GM12878 (cell line): ENCODE measurements around the gene CREB5. TPM values are rescaled to one million over a fixed set of nuclear protein-coding genes. Genes with fewer than 3 reads are reported as not detected.

Experiments used
- ATAC-seq: fragments of 200-7000 bp; cut with Tn5 transposase; 3 replicates; pipeline ENCODE4 v1.9.1; 2020; ENCODE audit warnings: mild to moderate bottlenecking, moderate library complexity
- BruUV-seq: library from RNA; stranded (reverse); fragments of 400-500 nt; replicated peaks from 2 replicates; lab custom pipeline; 2021; lab: Mats Ljungman, UMichigan
- CTCF ChIA-PET: fragments of 300-600 bp; sonication (Branson Sonifier 250); formaldehyde crosslinking; extraction: SDS; loops from one replicate; lab custom pipeline; 2021; ENCODE audit warnings: inconsistent platforms; lab: Yijun Ruan, JAX
- POLR2A ChIA-PET: fragments of 350-600 bp; formaldehyde crosslinking; extraction: SDS; loops from one replicate; lab custom pipeline; 2021; ENCODE audit warnings: inconsistent platforms; lab: Charles Lee
- RAD21 ChIA-PET: fragments of 300-600 bp; sonication (Branson Sonifier 250); formaldehyde crosslinking; loops from one replicate; lab custom pipeline; 2023; ENCODE audit warnings: antibody characterized with exemption; ENCODE audit not compliant: unreplicated experiment; lab: Charles Lee
- SMC1A ChIA-PET: fragments of 300-600 bp; sonication (Branson Sonifier 250); formaldehyde crosslinking; loops from one replicate; lab custom pipeline; 2023; ENCODE audit not compliant: unreplicated experiment, uncharacterized antibody; lab: Charles Lee
- DNase-seq: peaks from one replicate; pipeline ENCODE4 v3.0.0-alpha.2; 2011; ENCODE audit warnings: low read depth, low spot score
- FAIRE-seq: peaks from 3 replicates; lab custom pipeline; 2011; peaks lifted over from hg19 to GRCh38; lab: Jason Lieb, UNC
- H2AFZ ChIP-seq: 2 replicates; pipeline ENCODE4 v1.6.0; 2011; ENCODE audit warnings: low read depth, low read length, control low read depth; ENCODE audit not compliant: control insufficient read depth
- H3K27ac ChIP-seq: 2 replicates; pipeline ENCODE4 v1.5.1; 2011; ENCODE audit warnings: control low read depth; ENCODE audit not compliant: control insufficient read depth, insufficient read depth
- H3K27me3 ChIP-seq, 2 experiments: replicated peaks in 1 of 2; 2 replicates each; pipeline versions ENCODE4 v1.6.0 to v1.6.1; 2011; ENCODE audit warnings: low read length in 1 of 2; ENCODE audit not compliant: control insufficient read depth in 2 of 2, insufficient read depth in 2 of 2
- H3K36me3 ChIP-seq, 2 experiments: 2 replicates each; pipeline ENCODE4 v1.5.1; 2011; ENCODE audit warnings: low read length in 1 of 2; ENCODE audit not compliant: control insufficient read depth in 2 of 2, insufficient read depth in 2 of 2
- H3K4me1 ChIP-seq: 2 replicates; pipeline ENCODE4 v1.6.1; 2011; ENCODE audit warnings: mild to moderate bottlenecking, low read length, moderate library complexity, mixed read lengths; ENCODE audit not compliant: control insufficient read depth, insufficient read depth
- H3K4me2 ChIP-seq: 2 replicates; pipeline ENCODE4 v1.6.0; 2011; ENCODE audit warnings: control low read depth; ENCODE audit not compliant: control insufficient read depth, insufficient read depth
- H3K4me3 ChIP-seq: fragments of 200-600 bp; sonication (generic); 2 replicates; pipeline ENCODE4 v1.5.1; 2016
- H3K79me2 ChIP-seq: 2 replicates; pipeline ENCODE4 v1.6.0; 2011; ENCODE audit warnings: low read length; ENCODE audit not compliant: control insufficient read depth, insufficient read depth
- H3K9ac ChIP-seq: 2 replicates; pipeline ENCODE4 v1.8.0; 2011; ENCODE audit warnings: low read length, control low read depth, mixed read lengths; ENCODE audit not compliant: control insufficient read depth, insufficient read depth
- H3K9me3 ChIP-seq: replicated peaks from 3 replicates; pipeline ENCODE4 v1.5.1; 2011; ENCODE audit warnings: mild to moderate bottlenecking, low read length; ENCODE audit not compliant: control insufficient read depth, insufficient read depth
- H4K20me1 ChIP-seq: 2 replicates; pipeline ENCODE4 v1.6.0; 2011; ENCODE audit not compliant: control insufficient read depth, insufficient read depth
- BACH1 ChIP-seq: fragments of 450-650 bp; IDR thresholded peaks from 2 replicates; pipeline ENCODE4 v1.6.1; 2017; ENCODE audit warnings: mild to moderate bottlenecking, borderline replicate concordance
- CREB1 ChIP-seq: IDR thresholded peaks from 2 replicates; pipeline ENCODE4 v1.6.1; 2012; ENCODE audit warnings: low read depth, mild to moderate bottlenecking, inconsistent platforms
- CREM ChIP-seq: IDR thresholded peaks from 2 replicates; pipeline ENCODE4 v1.6.1; 2014; ENCODE audit warnings: antibody characterized with exemption, low read depth
- EED ChIP-seq: sonication (generic); IDR thresholded peaks from 2 replicates; pipeline ENCODE4 v1.6.1; 2016; ENCODE audit warnings: antibody characterized with exemption, low read depth
- ELK1 ChIP-seq: IDR thresholded peaks from 2 replicates; pipeline ENCODE4 v1.6.1; 2012; ENCODE audit warnings: low read depth, low read length, improper control_type of control experiment
- FOXK2 ChIP-seq: fragments of 450-650 bp; IDR thresholded peaks from 2 replicates; pipeline ENCODE4 v1.6.1; 2017; ENCODE audit warnings: mild to moderate bottlenecking, moderate library complexity
- IKZF1 ChIP-seq: fragments of 450-650 bp; conservative IDR thresholded peaks from 2 replicates; pipeline ENCODE4 v1.6.1; 2017; ENCODE audit warnings: antibody characterized with exemption, mild to moderate bottlenecking
- JUNB ChIP-seq: IDR thresholded peaks from 2 replicates; pipeline ENCODE4 v1.6.1; 2016; ENCODE audit warnings: antibody characterized with exemption, mild to moderate bottlenecking
- MXI1 ChIP-seq: fragments of 150-350 bp; IDR thresholded peaks from 2 replicates; pipeline ENCODE4 v1.6.1; 2011; ENCODE audit warnings: low read depth, mild to moderate bottlenecking, inconsistent platforms, low read length, improper control_type of control experiment
- RAD21 ChIP-seq: IDR thresholded peaks from 2 replicates; pipeline ENCODE4 v1.6.1; 2011; ENCODE audit warnings: mild to moderate bottlenecking, low read depth, low read length, moderate library complexity; ENCODE audit not compliant: insufficient read depth
- RFX5 ChIP-seq: IDR thresholded peaks from 2 replicates; pipeline ENCODE4 v1.6.1; 2011; ENCODE audit warnings: low read depth, low read length, improper control_type of control experiment
- SMARCA5 ChIP-seq: fragments of 450-650 bp; IDR thresholded peaks from 2 replicates; pipeline ENCODE4 v1.6.1; 2017; ENCODE audit warnings: mild to moderate bottlenecking
- SREBF1 ChIP-seq: IDR thresholded peaks from 2 replicates; pipeline ENCODE4 v1.6.1; 2012; ENCODE audit warnings: mild to moderate bottlenecking, low read length
- SUPT20H ChIP-seq: IDR thresholded peaks from 2 replicates; pipeline ENCODE4 v1.6.1; 2011; ENCODE audit warnings: low read depth, mild to moderate bottlenecking, low read length, moderate library complexity, borderline replicate concordance; ENCODE audit not compliant: control insufficient read depth
- ZNF384 ChIP-seq: IDR thresholded peaks from 2 replicates; pipeline ENCODE4 v1.6.1; 2012; ENCODE audit warnings: low read depth, mild to moderate bottlenecking, low read length, improper control_type of control experiment, borderline replicate concordance
- WGBS: methylation state at CpG from one replicate; pipeline ENCODE4 v1.1.6; 2016; ENCODE audit warnings: low lambda C conversion rate; ENCODE audit not compliant: insufficient replicate concordance, insufficient coverage; ENCODE audit errors: missing lambda C conversion rate; 5-methylcytosine and 5-hydroxymethylcytosine counted together
- in situ Hi-C: fragments of 300-500 bp; cut with MboI; formaldehyde crosslinking; loops from 9 replicates; pipeline ENCODE4 v1.14.3; 2018; ENCODE audit warnings: mixed read lengths
- intact Hi-C: fragments of 100-400 bp; cut with micrococcal nuclease; formaldehyde crosslinking; loops from one replicate; pipeline ENCODE4 v1.14.2; 2022; ENCODE audit not compliant: unreplicated experiment
- polyA plus RNA-seq, 11 experiments: library from polyadenylated mRNA; depleted of rRNA in 4 of 11; unstranded in 6 of 11; stranded (reverse) in 5 of 11; fragments of >200 nt; fragmentation: Nextera tagmentation in 4 of 11; fragmentation: Illumina TruSeq in 1 of 11; extraction: Ambion mirVana in 4 of 11; extraction: Trizol in 1 of 11; gene quantifications; 1 replicate in 1 of 11; 2 replicates in 10 of 11; pipeline versions ENCODE4 v1.2.1 to v1.2.3, GENCODE V29; 2011 to 2016; ENCODE audit warnings: inconsistent platforms in 2 of 11, missing spikeins in 2 of 11, low read depth in 1 of 11
- total RNA-seq, 4 experiments: library from RNA; depleted of rRNA in 3 of 4; stranded (reverse); fragments of >200 nt in 3 of 4; fragmentation: Illumina TruSeq in 1 of 4; extraction: Trizol in 1 of 4; gene quantifications; 2 replicates each; pipeline versions ENCODE4 v1.2.1 to v1.2.3, GENCODE V29; 2013 to 2021
- TF ChIP-seq, protein P1 (sequence below): IDR thresholded peaks from 2 replicates; pipeline ENCODE4 v1.6.1; 2012; ENCODE audit warnings: mild to moderate bottlenecking, low read depth, low read length
- TF ChIP-seq, protein P2 (sequence below): IDR thresholded peaks from 2 replicates; pipeline ENCODE4 v1.6.1; 2012; ENCODE audit warnings: low read depth, low read length, improper control_type of control experiment

CREB5 gene
- total and polyA plus RNA-seq, 10 of the 15 experiments (the other 5 are each of a cell fraction or from before 2014, with no cell fraction given): 12.9 to 74.1 (median 53.0) TPM

- no peak for TF ChIP-seq ELK1
Observed at GRCh38 chr7:28573651-28574301, 161.5 kb downstream of the CREB5 start (continued).

GRCh38 chr7:28575241-28575643 is 162.9 kb downstream of the CREB5 start:
- WGBS: 69% methylated on average over 5 of the region's 5 CpGs
- POLR2A ChIA-PET: interaction anchor here (0.7 to 9.5 kb wide), 10 partner anchors 10 to 164 kb away, joined by 3 to 88 read pairs (median 5); partner anchors contain the start of gene CREB5
- BruUV-seq: no TSS peak
- peak; percentile 54; the same call in 1 of the 2 replicates for TF ChIP-seq CREB1
- TF ChIP-seq RAD21: no peak
- TF ChIP-seq SMARCA5: no peak
- no peak for TF ChIP-seq MXI1
- no peak for TF ChIP-seq SUPT20H
- TF ChIP-seq FOXK2: no peak
- TF ChIP-seq, protein P1, sequence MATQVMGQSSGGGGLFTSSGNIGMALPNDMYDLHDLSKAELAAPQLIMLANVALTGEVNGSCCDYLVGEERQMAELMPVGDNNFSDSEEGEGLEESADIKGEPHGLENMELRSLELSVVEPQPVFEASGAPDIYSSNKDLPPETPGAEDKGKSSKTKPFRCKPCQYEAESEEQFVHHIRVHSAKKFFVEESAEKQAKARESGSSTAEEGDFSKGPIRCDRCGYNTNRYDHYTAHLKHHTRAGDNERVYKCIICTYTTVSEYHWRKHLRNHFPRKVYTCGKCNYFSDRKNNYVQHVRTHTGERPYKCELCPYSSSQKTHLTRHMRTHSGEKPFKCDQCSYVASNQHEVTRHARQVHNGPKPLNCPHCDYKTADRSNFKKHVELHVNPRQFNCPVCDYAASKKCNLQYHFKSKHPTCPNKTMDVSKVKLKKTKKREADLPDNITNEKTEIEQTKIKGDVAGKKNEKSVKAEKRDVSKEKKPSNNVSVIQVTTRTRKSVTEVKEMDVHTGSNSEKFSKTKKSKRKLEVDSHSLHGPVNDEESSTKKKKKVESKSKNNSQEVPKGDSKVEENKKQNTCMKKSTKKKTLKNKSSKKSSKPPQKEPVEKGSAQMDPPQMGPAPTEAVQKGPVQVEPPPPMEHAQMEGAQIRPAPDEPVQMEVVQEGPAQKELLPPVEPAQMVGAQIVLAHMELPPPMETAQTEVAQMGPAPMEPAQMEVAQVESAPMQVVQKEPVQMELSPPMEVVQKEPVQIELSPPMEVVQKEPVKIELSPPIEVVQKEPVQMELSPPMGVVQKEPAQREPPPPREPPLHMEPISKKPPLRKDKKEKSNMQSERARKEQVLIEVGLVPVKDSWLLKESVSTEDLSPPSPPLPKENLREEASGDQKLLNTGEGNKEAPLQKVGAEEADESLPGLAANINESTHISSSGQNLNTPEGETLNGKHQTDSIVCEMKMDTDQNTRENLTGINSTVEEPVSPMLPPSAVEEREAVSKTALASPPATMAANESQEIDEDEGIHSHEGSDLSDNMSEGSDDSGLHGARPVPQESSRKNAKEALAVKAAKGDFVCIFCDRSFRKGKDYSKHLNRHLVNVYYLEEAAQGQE: no peak
- TF ChIP-seq, protein P2, sequence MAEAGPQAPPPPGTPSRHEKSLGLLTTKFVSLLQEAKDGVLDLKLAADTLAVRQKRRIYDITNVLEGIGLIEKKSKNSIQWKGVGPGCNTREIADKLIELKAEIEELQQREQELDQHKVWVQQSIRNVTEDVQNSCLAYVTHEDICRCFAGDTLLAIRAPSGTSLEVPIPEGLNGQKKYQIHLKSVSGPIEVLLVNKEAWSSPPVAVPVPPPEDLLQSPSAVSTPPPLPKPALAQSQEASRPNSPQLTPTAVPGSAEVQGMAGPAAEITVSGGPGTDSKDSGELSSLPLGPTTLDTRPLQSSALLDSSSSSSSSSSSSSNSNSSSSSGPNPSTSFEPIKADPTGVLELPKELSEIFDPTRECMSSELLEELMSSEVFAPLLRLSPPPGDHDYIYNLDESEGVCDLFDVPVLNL: no peak
- TF ChIP-seq RFX5: no peak
- peak; percentile 35; the same call in 1 of the 2 replicates for TF ChIP-seq EED
- TF ChIP-seq BACH1: no peak
- TF ChIP-seq ZNF384: no peak
- TF ChIP-seq JUNB: 0 out of 2 replicates have a peak, but pooled peaks have one; percentile 18
- TF ChIP-seq CREM: peak; percentile 33; the same call in 1 of the 2 replicates
- TF ChIP-seq IKZF1: peak; percentile 57
- TF ChIP-seq SREBF1: no peak

More at GRCh38 chr7:28575241-28575643, 162.9 kb downstream of the CREB5 start:
- Histone ChIP-seq H4K20me1 (no peaks in the 10 kb centered on the region), H3K9ac (no peak overlapping the region), H2AFZ (no peak overlapping the region), H3K4me2 (no peak overlapping the region), H3K4me3 (no peak overlapping the region), H3K36me3 (no peaks in the 10 kb centered on the region; a peak in 1 of 4 replicates), H3K27ac (no peak overlapping the region), H3K27me3 (no peaks in the 10 kb centered on the region), H3K4me1 (peaks cover 19% of the 10 kb centered on the region), H3K9me3 (no peaks in the 10 kb centered on the region; the same call in 2 of the 3 replicates), H3K79me2 (peaks cover 12% of the 10 kb centered on the region)
- SMC1A ChIA-PET: interaction anchor here (0.8 to 13.6 kb wide), 23 partner anchors 10 to 250 kb away, joined by 3 to 177 read pairs (median 8); partner anchors contain the start of gene CREB5
- ATAC-seq (peak; percentile 14), FAIRE-seq (no peak), DNase-seq (no peak)
- in situ Hi-C loops (no loop called here), intact Hi-C loops (no loop called here)
- CTCF ChIA-PET: interaction anchor here (0.9 to 4.3 kb wide), 15 partner anchors 8 to 164 kb away, joined by 3 to 22 read pairs (median 4); partner anchors contain the start of gene CREB5
- RAD21 ChIA-PET: interaction anchor here (1.1 to 10.4 kb wide), 14 partner anchors 11 to 164 kb away, joined by 3 to 192 read pairs (median 14); partner anchors contain the start of gene CREB5
